Stimulated activated CD8-positive, alpha-beta memory T cell treated with anti-CD3 and anti-CD28 coated beads, Interleukin-2, amount 100 ng/mL, for 1 hour (primary cell): ENCODE data around the gene ST8SIA3.
"Not testable (repeated sequence)": the region's sequence is repeated elsewhere in the genome, so short reads cannot be mapped to it uniquely, and the experiment has no call there.

ENCODE experiments used
- DNase-seq, 2 donors: peaks; one replicate each; pipeline ENCODE4 v3.0.0-alpha.2; 2020; ENCODE audit warnings: low read depth in 2 of 2

Gene ST8SIA3

GRCh38 chr18:57364460-57364859 is 12.1 kb downstream of the ST8SIA3 start:
- no peak for DNase-seq

DNA sequence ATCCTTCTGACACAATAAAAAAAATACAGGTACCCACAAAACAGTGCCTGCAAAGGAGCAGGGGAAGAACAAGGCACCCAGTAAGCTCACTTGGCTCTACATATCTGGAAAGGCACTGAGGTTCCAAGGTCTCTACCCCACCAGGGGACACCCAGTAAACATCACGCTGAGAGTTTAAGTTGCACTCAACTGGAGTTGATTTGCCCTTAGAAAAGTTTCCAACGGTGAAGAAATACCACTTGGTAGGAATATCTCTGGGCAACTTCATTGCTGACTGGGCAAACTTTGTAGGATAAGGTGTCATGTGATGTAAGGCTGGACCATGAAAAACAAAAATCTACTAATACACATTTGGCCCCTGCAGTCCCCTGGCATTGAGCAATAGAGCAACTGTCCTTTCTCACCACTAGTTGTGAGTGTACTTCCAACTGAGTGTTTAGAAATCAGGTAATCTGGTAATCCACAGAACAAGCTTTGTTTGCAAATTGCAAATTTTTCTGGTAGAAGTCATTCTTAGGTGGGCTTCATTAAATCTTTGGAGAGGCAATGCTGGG is 14.2 kb downstream of the ST8SIA3 start:
- DNase-seq: no peak

DNA sequence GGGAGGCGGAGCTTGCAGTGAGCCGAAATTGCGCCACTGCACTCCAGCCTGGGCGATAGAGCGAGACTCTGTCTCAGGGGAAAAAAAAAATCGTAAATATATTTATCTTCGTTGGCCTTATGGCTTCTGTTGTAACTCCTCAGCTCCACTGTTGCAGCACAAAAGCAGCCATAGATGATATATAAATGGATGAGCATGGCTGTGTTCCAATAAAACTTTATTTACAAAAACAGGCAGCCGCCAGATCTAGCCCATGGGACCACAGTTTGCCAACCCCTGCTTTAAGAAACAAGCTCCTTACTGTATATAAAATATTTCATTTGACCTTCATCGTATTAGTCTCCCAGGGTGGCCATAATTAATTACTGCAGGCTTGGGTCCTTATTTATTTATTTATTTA is 20.1 kb downstream of the ST8SIA3 start:
- DNase-seq: no peak

- DNase-seq: no peak
Observed at GRCh38 chr18:57373017-57373416, 20.7 kb downstream of the ST8SIA3 start.

DNA sequence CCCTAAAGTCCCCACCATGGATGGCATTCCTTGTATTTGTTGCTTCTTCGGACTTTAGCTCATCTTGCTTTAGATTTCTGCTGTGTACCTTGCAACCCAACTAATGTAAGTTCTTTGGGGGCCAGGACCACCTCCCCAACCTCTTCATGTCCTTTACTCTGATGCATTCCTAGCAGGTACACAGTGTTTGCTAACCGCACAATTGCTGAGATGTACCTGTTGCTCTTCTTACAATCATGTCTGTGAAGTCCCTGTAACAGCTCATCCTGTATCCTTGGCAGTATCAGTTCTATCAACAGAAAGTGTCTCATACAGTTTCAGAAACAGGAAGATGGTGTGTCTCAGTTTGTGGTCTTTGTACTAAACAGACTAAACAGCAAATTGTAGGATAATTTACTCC is 24.1 kb downstream of the ST8SIA3 start:
- DNase-seq: no peak

GRCh38 chr18:57389271-57389670 is 36.9 kb downstream of the ST8SIA3 start:
- no peak for DNase-seq

DNA sequence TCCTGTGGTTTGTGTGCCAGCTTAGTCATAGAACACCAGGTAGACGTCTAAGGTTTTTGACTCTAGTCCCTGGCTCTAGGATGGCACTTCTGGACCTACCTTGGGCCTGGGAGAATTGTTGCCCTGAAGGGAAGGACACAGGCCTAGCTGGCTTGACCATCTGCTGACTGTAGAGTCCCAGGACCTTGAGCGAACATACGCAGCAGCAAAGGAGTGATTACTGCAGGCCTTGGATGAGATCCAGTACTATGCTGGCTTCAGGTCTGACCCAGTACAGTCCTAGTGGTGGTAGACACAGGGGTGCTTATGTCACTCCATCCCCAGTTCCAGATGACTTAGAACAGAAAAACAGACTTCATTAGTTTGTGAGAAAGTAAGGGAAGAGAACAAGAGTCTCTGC is 37.7 kb downstream of the ST8SIA3 start:
- DNase-seq: no peak

DNA sequence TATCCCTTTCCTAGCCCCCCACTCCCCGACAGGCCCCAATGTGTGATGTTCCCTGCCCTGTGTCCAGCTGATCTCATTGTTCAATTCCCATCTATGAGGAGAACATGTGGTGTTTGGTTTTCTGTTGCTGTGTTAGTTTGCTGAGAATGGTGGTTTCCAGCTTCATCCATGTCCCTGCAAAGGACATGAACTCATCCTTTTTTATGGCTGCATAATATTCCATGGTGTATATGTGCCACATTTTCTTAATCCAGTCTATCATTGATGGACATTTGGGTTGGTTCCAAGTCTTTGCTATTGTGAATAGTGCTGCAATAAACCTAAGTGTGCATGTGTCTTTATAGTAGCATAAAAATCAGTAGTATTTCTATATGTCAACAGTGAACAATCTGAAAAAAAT is 42.4 kb downstream of the ST8SIA3 start:
- not testable (repeated sequence) for DNase-seq

GRCh38 chr18:57396831-57397230 is 44.5 kb downstream of the ST8SIA3 start:
- DNase-seq: not testable (repeated sequence)

GRCh38 chr18:57397440-57398132 is 45.2 kb downstream of the ST8SIA3 start:
- no peak for DNase-seq

- no peak for DNase-seq
Observed at GRCh38 chr18:57404345-57404744, 52.0 kb downstream of the ST8SIA3 start.

GRCh38 chr18:57409650-57410049 is 57.3 kb downstream of the ST8SIA3 start:
- no peak for DNase-seq

DNA sequence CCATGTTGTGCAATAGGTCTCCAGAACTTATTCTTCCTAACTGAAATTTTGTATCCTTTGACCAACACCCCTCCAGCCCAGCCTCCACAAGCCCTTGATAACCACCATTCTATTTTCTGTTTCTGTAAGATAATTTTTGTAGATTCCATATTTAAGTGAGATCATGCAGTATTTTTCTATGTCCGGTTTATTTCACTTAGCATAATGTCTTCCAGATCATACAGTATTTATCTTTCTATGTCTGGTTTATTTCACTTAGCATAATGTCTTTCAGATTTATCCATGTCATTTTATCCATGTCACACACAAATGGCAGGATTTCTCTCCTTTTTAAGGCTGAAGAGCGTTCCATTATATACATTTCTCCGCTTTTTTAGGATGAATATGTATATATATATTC is 58.4 kb downstream of the ST8SIA3 start:
- DNase-seq: no peak

- no peak for DNase-seq
Observed at GRCh38 chr18:57416542-57416941, 64.2 kb downstream of the ST8SIA3 start.
